ELF-1 (cell line): ENCODE measurements around the gene MBL2.

Experiments
- DNase-seq: peaks from one replicate; pipeline ENCODE4 v3.0.0-alpha.2; 2016; ENCODE audit warnings: low read depth, low spot score

Gene MBL2

DNA sequence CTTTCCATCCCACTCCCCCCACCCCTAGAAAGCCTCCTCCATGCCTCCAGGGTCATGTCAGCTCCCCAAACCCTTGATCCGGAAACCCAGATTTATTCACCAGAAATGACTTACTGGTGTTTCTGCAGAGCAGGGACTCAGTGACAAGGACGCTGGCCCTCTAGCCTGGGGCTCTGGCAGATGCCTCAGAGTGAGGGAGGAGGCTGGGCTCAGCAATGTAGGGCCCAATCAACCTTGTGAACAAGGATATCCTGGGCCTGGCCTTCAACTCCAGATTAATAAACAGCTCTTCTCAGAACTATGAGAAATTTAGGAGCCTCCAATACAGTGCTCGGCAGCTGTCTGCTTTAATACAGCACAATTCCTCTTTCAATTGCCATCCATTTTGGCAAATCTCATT, at the start of gene MBL2:
Gene MBL2 (minus strand): TSS at position 162 of the 400 bp plus-strand sequence. CDS start 1,149 bp downstream, outside the sequence.
- no peak for DNase-seq

DNA sequence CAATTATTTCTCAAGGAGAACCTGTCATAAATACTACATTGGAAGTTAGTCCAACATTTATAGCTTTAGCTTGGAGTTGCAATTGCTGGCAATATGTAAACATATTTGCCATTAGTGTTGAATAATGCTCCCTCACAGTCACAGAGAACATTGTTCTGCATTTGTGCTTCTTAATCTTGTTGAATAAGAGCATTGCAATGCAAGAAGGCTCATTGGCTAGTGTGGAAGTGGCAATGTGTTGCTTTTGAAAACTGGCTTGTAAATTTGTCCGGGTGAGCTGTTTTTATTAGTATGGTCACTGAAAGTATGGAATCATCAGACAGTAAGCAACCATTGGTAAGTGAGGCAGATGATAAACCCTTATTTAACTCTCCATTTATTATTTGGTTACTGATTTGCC, 47.7 kb upstream of the MBL2 start:
- DNase-seq: no peak

DNA sequence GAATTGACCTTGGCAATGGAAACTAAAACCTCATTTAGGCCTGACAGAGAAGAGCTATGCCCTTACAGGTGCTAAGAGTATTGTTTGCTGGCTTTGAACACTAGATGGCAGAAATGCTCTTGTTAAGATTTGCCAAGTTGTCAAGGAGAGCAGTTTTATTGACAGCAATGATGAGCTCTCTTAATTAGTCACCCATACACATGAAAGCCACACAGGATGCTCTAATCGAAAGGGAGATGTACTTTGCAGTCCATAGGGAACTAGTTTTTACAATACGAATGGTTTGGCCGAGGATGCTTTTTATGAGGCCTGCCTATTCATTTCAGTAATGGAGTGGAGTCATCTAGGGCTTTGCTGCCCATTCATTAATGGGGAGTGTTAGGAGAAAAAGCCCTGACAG, 45.4 kb upstream of the MBL2 start:
- peak; percentile 27 for DNase-seq

DNA sequence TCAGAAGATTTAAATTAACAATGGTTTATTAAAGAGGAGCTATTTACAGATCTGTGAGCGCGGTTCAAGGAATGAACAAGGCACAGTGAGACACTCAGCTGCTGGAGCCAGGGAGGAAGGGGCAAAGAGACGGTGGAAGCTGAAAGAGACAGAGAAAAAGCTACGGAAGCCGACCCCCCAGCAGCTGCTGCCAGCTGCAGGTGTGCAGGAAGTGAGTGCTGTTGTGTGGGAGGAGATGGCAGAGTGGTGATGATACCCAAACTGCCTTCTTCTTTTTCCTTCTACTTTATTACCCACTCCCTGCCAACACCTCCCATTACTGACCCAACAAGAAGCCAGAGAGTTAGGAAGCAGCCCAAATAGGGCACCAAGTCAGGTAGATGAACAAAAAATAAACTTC, 41.9 kb upstream of the MBL2 start:
- DNase-seq: no peak

DNA sequence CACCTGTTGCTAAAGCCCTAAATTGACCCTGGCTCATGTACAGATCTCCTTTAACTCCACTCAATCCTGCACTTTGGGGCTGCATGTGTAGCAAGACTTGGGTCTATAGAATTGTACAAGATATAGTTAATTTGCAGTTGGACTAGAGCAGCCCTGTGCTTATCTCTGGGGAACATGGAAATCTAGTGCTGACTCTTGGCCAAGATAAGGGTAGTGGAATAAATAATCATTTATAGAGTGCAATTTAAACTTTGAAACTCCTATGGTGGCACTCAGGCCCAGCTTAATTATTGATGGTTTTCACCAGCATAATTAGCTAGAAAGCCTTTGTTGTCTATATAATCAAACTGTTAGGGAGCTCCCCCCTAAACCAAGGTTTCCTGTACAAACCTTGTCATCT, 39.2 kb upstream of the MBL2 start:
- DNase-seq: no peak

DNA sequence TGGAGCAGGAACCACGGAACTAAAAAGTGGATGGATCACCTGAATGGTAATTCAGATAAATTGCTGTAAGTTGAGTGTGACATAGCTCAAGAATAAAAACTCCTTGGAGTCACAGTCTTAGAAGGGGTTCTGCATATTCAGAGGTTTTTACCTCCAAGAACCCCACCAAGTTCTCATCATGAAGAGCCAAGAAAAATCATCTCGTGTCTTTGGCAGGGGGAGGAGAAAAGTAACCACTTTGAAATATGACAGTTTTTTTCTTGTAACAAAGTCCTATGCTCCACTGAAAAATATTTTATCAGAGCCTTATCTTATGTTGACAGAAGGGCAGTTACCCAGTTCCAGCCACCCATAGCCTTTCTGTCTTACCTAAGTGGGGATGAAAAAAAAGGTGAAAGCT, 38.2 kb upstream of the MBL2 start:
- DNase-seq: no peak

DNA sequence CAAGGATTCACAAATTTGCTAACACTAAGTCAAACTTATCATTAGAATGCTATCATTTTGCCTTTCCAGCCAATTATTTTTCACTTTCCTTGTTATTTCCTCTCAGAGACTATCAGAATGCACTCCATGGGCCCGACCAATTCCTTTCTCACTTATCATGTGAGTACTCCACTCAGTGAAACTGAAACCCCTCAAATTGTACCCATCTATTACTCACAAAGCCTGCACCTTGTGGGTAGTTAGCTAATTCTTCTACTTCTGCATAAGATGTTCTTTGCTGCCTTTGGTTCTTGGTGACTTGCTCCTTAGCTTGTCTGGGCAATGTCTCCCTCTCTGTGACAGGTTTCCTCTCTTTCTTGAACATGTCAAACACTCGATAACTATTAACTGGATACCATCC, 35.2 kb upstream of the MBL2 start:
- no peak for DNase-seq

DNA sequence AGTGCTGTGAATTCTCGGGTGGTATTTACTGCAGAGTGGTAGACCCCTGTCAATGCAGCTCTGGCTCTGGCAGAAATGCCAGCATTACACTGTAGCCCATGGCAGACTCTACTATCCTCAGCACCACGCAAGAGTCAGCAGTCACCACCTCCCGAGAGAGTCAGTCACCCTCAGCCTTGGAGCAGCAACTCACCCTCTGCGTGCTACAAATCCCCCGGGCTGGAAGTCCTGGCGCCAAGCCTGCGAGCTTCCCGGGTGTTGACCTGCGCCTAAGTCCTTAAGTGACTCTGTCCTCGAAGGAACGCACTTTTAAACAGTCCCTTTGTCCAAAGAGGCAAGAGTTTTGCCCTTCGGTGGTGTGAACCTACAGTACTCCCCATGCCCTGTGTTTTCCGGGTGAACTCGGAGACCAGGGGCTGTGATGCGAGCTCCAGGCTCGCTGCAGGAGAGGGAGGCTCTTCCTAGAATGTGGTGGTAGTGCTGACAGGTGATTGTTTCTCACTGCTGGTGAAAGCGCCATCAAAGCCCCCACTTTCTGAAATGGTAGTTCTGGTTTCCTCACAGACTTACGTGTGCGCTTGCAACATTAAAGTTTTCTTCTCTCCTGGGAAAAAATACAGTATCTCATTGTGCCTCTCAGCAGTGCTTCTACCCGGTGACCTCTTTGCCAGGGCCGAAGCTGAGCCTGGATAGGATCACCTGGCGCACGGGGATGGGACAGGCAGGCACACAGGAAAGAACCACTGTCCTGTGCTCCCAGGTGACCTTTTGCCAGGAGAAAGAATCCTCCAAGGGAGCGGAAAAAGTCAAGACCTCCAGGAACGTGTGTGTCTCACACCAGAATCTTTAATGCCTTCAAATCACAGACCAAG, 33.1 kb upstream of the MBL2 start:
- no peak for DNase-seq

DNA sequence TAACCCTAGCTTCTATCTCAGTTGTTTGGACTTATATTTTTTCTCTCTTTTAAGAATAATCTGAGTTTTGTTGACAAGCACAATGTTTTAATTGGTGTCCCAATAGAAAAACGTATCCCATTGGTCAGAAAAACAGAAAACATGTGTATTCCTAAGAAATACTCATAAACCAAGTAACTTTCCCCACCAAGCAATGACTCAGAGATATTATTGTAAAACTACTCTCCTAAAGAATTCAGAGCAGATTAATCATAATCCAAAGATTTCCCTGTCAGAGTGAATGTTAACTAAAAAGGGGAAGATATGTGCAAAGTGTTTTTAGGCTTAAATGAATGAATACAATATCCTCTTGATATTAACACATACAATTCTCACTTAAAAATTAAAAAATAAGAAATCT, 29.4 kb upstream of the MBL2 start:
- no peak for DNase-seq

DNA sequence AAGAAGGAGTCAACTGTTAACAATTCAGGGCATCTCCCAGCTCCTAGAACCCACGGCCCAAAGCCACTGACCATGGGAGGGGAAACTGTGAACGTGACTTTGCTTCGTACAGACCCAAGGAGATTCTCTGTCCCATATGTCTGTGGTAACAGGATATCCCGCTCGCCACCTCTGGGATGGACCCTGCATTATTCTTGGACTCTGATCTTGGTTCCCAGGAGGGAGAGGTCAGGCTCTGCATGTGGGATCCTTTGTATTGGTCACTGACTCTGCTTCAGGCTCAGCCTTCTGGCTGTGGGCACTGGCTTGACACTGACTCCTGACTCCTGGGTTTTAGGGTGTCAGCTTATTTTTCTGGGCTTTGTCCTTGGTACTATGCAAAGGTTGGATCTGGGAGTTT, 13.5 kb upstream of the MBL2 start:
- DNase-seq: no peak

DNA sequence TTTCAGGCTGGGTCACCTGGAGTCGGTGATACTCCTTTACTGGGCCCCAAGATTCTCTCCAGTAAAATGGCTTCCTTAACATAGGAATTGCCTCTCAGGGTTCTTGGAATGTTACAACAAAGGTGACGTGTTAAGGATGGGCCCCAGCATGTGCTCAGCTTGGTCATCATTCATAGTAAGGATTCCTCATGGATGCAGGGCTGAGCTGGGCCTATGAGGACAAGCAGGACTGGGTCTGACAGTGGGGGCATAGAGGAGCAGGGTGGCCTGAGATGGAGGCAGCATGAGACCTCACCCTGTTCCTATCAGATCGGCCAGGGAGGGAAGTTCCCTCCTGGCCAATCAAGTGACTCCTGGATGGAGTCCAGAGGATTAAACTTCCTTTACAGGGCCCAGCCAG, 12.8 kb upstream of the MBL2 start:
- no peak for DNase-seq

DNA sequence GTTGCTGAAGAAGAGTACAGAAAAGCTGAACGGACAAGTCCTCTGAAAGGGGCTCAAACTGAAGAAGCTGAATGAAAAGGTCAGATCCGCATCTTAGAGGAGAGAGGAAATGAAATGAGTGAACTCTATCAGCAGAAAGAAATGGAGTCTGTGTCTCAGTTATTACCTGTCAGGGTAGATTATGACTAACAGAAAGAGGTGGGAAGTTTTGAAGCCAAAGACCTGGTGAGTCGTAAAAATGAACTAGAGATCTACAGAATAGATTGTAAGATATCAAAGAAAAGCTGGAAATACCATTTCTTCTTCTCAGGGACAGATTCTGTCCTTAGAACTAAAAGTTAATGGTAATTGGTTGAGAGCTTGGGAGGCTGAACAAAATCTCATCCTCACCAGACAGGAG, 11.1 kb upstream of the MBL2 start:
- DNase-seq: no peak

DNA sequence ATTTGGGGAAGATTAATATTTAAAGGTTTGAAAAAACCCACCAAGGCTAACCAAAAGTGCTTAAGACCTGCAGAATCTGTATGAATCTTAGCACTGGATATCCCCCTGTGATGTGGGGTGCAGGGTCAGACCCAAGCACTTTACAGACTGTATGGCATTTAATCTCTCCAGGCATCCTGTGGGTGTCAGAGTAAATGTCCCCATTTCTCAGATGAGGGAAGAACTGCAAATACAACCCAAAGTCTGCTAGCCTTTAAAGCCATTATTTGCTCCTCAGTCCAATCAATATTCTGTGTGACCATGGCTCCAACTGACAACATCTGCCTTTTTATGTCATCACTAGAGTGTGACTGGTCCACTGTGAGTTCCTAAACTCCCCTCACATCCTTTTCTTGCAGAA, 10.0 kb upstream of the MBL2 start:
- DNase-seq: no peak

DNA sequence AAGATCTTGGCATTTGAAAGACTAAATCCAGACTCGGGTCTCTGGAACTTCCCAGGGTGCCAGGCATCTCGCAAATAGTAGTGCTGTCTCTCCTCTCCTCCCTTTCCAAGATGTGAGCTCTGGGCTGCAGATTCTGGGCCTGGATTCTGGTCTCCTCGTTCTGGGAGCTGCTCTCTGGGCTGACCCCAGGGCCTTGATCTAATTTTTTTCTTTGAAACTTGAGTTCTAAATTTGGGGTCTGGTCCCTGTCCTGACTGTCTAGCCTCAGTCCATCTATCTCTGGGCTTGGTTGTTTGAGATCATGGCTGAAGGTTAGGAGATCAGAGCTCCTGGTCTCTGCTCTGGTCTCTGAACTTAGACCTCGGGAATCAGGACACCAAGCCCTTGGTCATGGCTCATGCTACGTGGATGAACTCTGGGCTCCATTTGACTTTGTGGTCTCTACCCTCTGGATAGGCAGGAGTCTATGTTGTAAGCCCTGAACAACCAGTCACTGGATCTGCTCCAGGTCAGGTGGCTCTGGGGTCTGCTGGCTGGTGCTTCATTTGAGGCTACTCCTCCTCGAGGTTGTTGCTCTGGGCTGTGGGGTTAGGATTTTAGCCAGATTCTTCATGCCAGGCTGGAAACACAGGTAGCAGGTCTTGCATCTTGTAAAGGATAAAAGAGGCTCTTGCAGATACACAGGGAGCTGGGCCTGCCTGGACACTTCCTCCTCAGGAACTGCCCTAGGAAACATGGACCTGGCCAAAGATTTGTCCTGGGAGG, 8.0 kb upstream of the MBL2 start:
- DNase-seq: no peak

DNA sequence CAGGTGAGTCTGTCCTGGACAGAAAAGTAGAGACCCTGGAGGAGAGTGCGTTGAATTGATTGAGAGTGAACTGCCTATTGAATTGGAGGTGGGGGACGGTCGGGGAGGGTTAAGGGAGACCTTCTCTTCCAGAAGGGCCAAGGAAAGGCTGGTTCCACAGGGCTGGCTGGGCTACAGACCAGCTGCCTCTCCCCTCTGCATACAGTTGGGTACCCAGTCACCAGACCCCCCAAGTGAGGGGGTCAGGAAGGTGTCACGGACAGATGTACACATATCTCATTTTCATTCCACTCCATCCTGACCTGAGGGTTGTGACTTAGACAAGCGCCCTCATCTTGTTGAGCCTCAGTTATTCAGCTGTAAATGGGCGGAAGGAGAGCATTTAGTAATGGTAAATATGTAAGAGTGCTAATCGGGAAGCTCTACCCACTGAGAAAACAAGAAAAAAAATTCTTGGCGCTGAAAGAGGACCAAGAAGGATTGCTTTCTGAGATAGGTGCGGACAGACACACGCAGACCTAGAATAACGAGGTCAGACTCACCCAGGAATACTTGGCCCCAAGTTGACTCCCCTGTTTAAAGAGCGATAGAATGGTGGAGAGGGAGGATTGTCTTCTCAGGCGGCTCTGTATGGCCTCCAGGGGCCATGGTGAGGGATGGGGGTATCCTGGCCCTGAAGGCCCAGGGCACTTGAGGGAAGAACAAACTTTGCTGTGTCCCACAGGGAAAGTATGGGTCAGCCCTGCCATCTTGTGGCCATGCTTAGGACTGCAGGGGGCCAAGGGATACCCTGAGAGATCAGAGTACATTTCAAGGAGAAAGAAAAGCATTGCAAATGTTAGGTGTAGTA, 7.2 kb upstream of the MBL2 start:
- DNase-seq: peak; percentile 82

DNA sequence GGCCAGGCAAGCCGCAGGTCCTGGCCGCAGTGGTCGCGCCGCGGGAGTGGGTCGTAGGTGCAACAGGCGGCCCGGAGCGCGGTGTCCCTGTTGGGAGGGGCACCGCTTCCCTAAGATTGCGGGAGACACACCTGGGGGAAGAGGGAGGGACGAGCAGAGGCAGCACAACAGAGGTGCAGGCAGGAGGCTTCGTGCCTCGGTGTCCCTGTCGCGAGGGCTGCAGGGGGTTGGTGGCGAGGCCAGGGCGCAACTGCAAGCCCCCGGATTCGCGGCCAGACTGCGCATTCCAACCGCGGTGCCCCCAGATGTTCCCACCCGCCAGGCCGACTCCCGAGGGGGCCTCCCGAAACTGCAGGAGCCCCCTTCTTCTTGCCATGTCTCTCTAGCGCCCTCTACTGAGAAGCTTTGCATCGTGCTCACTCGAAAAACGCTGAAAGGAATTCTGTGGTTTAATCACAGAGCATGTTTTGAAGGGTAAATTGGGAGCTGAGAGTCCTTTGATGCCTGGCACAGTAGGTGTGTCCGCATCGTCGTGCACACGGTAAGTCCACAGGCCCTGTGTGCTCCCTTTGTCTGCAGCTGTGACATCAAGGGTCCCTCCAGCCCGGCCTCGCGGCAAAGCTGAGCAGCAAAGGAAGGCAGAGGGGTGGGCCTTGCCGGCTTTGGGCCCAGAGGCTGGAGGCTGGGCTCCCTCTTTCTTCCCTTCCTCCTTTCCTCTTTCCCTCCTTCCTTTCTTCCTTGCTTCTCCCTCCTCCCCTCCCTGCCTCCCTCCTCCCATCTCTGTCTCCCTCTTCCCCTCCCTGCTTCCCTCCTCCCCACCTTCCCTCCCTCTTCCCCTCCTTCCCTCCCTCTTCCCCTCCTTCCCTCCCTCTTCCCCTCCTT, 6.2 kb upstream of the MBL2 start:
- peak; percentile 64 for DNase-seq

DNA sequence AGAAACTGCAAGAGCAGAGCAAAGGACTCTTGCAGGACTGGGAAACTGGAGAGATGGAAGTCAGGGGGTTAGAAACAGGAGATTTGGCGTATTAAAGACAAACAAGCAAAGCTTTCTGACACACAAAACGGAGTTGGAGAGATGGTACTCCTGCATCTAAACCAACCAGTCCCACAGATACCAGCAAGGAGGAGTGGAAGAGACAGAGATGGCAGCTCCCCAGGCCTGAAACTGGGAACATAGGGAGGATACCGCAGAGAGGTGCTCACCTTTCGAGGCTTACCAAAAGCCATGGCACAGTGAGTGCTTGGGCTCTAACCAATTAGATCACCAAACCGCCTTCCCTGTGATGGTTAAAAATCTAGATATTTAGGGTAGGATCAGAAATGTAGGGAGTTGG, 4.8 kb upstream of the MBL2 start:
- no peak for DNase-seq

DNA sequence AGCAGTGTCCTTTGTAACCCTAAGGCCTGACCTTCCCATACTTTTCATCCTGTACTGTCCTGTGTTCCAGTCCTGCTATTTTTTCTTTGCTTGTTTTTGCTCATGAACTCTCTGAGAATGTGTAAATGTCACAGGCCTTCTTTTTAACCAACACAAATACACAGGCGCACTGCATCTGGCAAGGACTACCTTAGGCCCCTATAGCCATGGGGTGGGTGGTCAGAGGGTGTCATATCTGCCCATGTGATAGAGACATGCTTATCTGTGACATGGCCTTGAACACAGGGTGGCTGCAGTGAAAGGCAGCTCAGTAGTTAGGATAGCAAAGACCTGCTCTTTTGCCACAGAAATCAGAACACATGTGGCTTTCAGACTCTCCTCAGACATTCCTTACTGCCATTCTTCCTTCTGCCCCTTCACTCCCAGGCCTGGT, 3.9 kb upstream of the MBL2 start:
- DNase-seq: no peak

DNA sequence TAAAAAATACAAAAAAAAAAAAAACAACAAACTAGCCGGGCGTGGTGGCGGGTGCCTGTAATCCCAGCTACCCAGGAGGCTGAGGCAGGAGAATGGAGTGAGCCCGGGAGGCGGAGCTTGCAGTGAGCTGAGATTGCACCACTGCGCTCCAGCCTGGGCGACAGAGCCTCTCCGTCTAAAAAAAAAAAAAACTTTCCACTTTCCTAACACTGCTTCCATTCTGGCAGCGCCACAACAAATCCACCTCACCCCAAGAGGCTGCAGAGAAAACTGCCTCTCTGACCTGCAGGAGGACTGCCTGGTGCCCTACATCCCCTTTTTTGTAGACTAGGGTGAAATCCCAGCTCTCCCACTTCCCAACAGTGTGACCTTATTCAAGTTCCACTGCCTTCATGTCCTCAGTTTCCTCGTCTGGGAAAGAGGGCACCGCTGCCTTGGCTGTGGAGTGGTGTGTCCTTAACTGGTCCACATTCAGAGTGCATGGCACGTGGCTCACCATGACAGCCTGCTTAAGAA, 2.6 kb upstream of the MBL2 start:
- no peak for DNase-seq

DNA sequence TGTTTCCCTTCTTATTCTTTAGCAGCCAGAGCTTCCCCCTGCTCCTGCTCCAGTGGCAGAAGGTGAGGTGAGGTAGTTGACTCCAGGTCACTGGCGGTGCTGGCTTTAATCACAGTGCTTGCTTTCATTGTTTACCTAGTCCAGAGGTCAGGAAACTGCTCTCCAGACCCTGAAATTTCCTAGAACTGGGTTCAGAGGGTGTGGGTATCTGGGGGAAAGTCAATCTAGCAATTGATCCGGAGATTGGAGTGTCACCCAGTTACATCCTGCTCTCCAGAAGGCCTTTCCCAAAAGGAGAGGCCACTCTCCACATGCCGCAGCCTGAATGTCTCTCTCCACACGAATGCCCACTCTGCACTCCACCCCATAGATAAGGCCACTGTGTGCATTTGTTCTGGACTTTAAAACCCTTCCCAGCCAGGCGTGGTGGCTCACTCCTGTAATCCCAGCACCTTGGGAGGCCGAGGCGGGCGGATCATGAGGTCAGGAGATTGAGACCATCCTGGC, 2.1 kb upstream of the MBL2 start:
- no peak for DNase-seq

DNA sequence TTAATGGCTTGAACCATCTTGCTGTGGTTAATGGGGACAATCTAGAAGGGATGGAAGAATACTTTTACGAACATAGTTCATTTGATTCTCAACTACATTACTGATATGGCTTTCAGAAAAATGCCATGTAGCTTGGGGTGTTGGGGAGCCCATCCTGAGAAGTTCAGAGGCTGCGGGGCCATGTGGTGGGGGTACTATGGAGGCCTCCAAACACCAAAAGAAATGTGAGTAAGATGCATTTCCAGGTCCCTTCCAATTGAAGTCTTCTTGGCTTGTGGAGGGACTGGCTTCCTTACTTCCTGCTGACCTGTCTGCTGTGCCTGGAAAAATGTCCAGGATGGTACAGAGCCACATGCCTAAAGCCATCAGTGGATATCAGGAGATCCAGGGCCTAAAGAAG, 1.6 kb upstream of the MBL2 start:
- DNase-seq: no peak
